K562 (cell line): Measurements from ENCODE around the gene TNF. TPM values are rescaled to one million over a fixed set of nuclear protein-coding genes. Genes with fewer than 3 reads are reported as not detected.

Source experiments
- ERF ChIP-seq: fragments of 450-650 bp; formaldehyde crosslinking; IDR thresholded peaks from 2 replicates; pipeline ENCODE4 v1.4.0; 2020; ENCODE audit warnings: mild to moderate bottlenecking, mixed read lengths
- FOXJ3 ChIP-seq: sonication (generic); formaldehyde crosslinking; IDR thresholded peaks from 2 replicates; pipeline ENCODE4 v1.4.0; 2020; ENCODE audit warnings: mild to moderate bottlenecking, missing genetic modification reagents
- FOXM1 ChIP-seq, 2 experiments: fragments of 450-650 bp in 1 of 2; sonication (generic) in 1 of 2; formaldehyde crosslinking in 1 of 2; IDR thresholded peaks; 2 replicates each; pipeline versions ENCODE4 v1.6.1 to v1.9.0; 2017 to 2022; ENCODE audit warnings: low read depth in 2 of 2, mild to moderate bottlenecking in 2 of 2, missing genetic modification reagents in 1 of 2, moderate library complexity in 1 of 2
- MAFF ChIP-seq: IDR thresholded peaks from 2 replicates; pipeline ENCODE4 v1.6.1; 2012; ENCODE audit warnings: low read length, improper control_type of control experiment
- MYNN ChIP-seq, 2 experiments: sonication (generic); formaldehyde crosslinking in 1 of 2; IDR thresholded peaks; 2 replicates each; pipeline versions ENCODE4 v1.5.0 to v1.6.1; 2016 to 2020; ENCODE audit warnings: antibody characterized with exemption in 1 of 2, missing genetic modification reagents in 1 of 2
- NFIC ChIP-seq: fragments of 450-650 bp; IDR thresholded peaks from 2 replicates; pipeline ENCODE4 v1.6.1; 2017; ENCODE audit warnings: mild to moderate bottlenecking, inconsistent platforms
- POLR2B ChIP-seq: fragments of 450-650 bp; IDR thresholded peaks from 2 replicates; pipeline ENCODE4 v1.6.1; 2018; ENCODE audit warnings: low read depth; ENCODE audit not compliant: partially characterized antibody
- RAD21 ChIP-seq, 2 experiments: fragments of 250-450 bp in 1 of 2; fragments of 450-650 bp in 1 of 2; sonication (Bioruptor Pico) in 1 of 2; formaldehyde crosslinking in 1 of 2; IDR thresholded peaks in 1 of 2; conservative IDR thresholded peaks in 1 of 2; 2 replicates each; pipeline versions ENCODE4 v1.4.0 to v1.8.0; 2020 to 2022; ENCODE audit warnings: mild to moderate bottlenecking in 2 of 2, moderate library complexity in 1 of 2
- SAP30 ChIP-seq: fragments of 200-600 bp; sonication (generic); IDR thresholded peaks from 2 replicates; pipeline ENCODE4 v1.6.1; 2012; ENCODE audit warnings: borderline replicate concordance, low read depth, mild to moderate bottlenecking, moderate library complexity, low read length, control low read depth, inconsistent platforms; ENCODE audit not compliant: insufficient read depth, poor library complexity, severe bottlenecking
- SIN3A ChIP-seq, 2 experiments: fragments of 150-350 bp in 1 of 2; IDR thresholded peaks; 2 replicates each; pipeline ENCODE4 v1.6.1; 2011 to 2016; ENCODE audit warnings: borderline replicate concordance in 2 of 2, low read depth in 2 of 2, low read length in 2 of 2, mild to moderate bottlenecking in 2 of 2, moderate library complexity in 2 of 2; ENCODE audit not compliant: control insufficient read depth in 1 of 2
- SIN3B ChIP-seq: fragments of 450-650 bp; IDR thresholded peaks from 2 replicates; pipeline ENCODE4 v1.6.1; 2017; ENCODE audit warnings: low read depth, mild to moderate bottlenecking, moderate library complexity
- SRSF7 ChIP-seq: fragments of 200-400 bp; formaldehyde crosslinking; optimal IDR thresholded peaks from 2 replicates; pipeline ENCODE3; 2017; ENCODE audit warnings: mild to moderate bottlenecking, low read depth, low read length
- TARDBP ChIP-seq: fragments of 450-650 bp; IDR thresholded peaks from 2 replicates; pipeline ENCODE4 v1.6.1; 2016
- ZNF239 ChIP-seq: fragments of 250-450 bp; sonication (Bioruptor Pico); IDR thresholded peaks from 2 replicates; pipeline ENCODE4 v1.4.0; 2020; ENCODE audit warnings: mild to moderate bottlenecking
- ZNF507 ChIP-seq: conservative IDR thresholded peaks from 2 replicates; pipeline ENCODE4 v1.6.1; 2017; ENCODE audit warnings: missing genetic modification characterization, missing compliant biosample characterization
- polyA plus RNA-seq, 8 experiments: library from polyadenylated mRNA; depleted of rRNA in 4 of 8; stranded (reverse) in 5 of 8; unstranded in 3 of 8; fragments of >200 nt; fragmentation: Nextera tagmentation in 2 of 8; fragmentation: Illumina TruSeq in 1 of 8; extraction: Ambion mirVana in 2 of 8; extraction: Trizol in 1 of 8; gene quantifications; 2 replicates each; pipeline versions ENCODE4 v1.2.1 to v1.2.3, GENCODE V29; 2011 to 2014; ENCODE audit warnings: inconsistent platforms in 1 of 8, missing spikeins in 1 of 8
- total RNA-seq, 7 experiments: library from RNA; depleted of rRNA in 6 of 7; stranded (reverse); fragments of >200 nt in 6 of 7; fragmentation: Illumina TruSeq in 2 of 7; extraction: Trizol in 2 of 7; gene quantifications; 2 replicates each; pipeline versions ENCODE4 v1.2.1 to v1.2.3, GENCODE V29; 2011 to 2021; ENCODE audit warnings: low replicate concordance in 1 of 7
- TF ChIP-seq, protein P1 (sequence below): sonication (generic); formaldehyde crosslinking; IDR thresholded peaks from 2 replicates; pipeline ENCODE4 v1.4.0; 2020; ENCODE audit warnings: mild to moderate bottlenecking, missing genetic modification reagents
- TF ChIP-seq, protein P2 (sequence below): fragments of 250-450 bp; sonication (Bioruptor Pico); IDR thresholded peaks from 2 replicates; pipeline ENCODE4 v1.4.0; 2020; ENCODE audit warnings: mild to moderate bottlenecking
- TF ChIP-seq, protein P3 (sequence below): fragments of 450-650 bp; formaldehyde crosslinking; IDR thresholded peaks from 2 replicates; pipeline ENCODE4 v1.4.0; 2020; ENCODE audit warnings: mild to moderate bottlenecking, mixed read lengths
- TF ChIP-seq, protein P4 (sequence below): IDR thresholded peaks from 2 replicates; pipeline ENCODE4 v1.6.1; 2016; ENCODE audit warnings: missing genetic modification characterization, missing compliant biosample characterization

TNF gene
- total and polyA plus RNA-seq, 9 of the 15 experiments (the other 6 are each of a cell fraction or from before 2014, with no cell fraction given) = 0.08 to 0.40 TPM; not detected in 7

DNA sequence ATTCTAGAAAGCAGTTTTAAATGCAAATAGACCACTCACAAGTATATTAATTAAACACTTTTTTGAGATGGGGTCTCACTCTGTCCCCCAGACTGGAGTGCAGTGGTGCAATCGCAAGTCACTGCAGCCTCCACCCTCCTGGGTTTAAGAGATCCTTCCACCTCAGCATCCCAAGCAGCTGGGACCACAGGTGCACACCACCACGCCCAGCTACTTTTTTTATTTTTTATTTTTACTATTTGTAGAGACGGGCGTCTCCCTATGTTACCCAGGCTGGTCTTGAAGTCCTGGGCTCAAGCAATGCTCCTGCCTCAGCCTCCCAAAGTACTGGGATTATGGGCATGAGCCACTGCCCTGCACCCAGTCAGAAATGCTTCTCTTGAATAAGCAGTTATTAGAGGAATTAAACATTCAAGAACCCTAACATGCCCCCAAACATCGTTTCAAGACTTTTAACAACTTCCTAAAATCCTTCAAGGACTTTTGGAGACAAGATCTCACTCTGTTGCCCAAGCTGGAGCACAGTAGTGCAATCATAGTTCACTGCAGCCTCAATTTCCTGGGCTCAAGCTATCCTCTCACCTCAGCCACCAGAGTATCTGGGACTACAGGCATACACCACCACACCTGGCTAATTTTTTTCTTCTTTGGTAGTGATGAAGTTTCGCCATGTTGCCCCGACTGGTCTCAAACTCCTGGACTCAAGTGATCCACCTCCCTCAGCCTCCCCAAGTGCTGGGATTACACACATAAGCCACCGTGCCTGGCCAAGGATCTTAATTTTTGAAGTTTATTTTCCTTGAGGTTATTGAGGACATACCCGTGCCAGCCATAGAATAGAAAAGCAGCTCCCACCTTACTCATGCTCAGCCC is 43.4 kb upstream of the TNF start (continued):
- no peak for TF ChIP-seq ZNF239 (CRISPR knock-in tag)
- TF ChIP-seq, protein P1, sequence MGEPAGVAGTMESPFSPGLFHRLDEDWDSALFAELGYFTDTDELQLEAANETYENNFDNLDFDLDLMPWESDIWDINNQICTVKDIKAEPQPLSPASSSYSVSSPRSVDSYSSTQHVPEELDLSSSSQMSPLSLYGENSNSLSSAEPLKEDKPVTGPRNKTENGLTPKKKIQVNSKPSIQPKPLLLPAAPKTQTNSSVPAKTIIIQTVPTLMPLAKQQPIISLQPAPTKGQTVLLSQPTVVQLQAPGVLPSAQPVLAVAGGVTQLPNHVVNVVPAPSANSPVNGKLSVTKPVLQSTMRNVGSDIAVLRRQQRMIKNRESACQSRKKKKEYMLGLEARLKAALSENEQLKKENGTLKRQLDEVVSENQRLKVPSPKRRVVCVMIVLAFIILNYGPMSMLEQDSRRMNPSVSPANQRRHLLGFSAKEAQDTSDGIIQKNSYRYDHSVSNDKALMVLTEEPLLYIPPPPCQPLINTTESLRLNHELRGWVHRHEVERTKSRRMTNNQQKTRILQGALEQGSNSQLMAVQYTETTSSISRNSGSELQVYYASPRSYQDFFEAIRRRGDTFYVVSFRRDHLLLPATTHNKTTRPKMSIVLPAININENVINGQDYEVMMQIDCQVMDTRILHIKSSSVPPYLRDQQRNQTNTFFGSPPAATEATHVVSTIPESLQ = no peak
- TF ChIP-seq SRSF7 = no peak
- TF ChIP-seq MAFF = no peak
- TF ChIP-seq RAD21 (CRISPR knock-in tag; conservative IDR thresholded peaks at IDR 0.05 in 1 of 2, IDR thresholded peaks at IDR 0.05 in 1 of 2) = no peak
- TF ChIP-seq ZNF507 = no peak
- TF ChIP-seq, protein P2, sequence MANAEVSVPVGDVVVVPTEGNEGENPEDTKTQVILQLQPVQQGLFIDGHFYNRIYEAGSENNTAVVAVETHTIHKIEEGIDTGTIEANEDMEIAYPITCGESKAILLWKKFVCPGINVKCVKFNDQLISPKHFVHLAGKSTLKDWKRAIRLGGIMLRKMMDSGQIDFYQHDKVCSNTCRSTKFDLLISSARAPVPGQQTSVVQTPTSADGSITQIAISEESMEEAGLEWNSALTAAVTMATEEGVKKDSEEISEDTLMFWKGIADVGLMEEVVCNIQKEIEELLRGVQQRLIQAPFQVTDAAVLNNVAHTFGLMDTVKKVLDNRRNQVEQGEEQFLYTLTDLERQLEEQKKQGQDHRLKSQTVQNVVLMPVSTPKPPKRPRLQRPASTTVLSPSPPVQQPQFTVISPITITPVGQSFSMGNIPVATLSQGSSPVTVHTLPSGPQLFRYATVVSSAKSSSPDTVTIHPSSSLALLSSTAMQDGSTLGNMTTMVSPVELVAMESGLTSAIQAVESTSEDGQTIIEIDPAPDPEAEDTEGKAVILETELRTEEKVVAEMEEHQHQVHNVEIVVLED (CRISPR knock-in tag) = no peak
- TF ChIP-seq SIN3B = no peak
- TF ChIP-seq TARDBP = no peak
- TF ChIP-seq, protein P3, sequence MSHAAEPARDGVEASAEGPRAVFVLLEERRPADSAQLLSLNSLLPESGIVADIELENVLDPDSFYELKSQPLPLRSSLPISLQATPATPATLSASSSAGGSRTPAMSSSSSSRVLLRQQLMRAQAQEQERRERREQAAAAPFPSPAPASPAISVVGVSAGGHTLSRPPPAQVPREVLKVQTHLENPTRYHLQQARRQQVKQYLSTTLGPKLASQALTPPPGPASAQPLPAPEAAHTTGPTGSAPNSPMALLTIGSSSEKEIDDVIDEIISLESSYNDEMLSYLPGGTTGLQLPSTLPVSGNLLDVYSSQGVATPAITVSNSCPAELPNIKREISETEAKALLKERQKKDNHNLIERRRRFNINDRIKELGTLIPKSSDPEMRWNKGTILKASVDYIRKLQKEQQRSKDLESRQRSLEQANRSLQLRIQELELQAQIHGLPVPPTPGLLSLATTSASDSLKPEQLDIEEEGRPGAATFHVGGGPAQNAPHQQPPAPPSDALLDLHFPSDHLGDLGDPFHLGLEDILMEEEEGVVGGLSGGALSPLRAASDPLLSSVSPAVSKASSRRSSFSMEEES = no peak
- TF ChIP-seq, protein P4, sequence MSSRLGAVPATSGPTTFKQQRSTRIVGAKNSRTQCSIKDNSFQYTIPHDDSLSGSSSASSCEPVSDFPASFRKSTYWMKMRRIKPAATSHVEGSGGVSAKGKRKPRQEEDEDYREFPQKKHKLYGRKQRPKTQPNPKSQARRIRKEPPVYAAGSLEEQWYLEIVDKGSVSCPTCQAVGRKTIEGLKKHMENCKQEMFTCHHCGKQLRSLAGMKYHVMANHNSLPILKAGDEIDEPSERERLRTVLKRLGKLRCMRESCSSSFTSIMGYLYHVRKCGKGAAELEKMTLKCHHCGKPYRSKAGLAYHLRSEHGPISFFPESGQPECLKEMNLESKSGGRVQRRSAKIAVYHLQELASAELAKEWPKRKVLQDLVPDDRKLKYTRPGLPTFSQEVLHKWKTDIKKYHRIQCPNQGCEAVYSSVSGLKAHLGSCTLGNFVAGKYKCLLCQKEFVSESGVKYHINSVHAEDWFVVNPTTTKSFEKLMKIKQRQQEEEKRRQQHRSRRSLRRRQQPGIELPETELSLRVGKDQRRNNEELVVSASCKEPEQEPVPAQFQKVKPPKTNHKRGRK = no peak
- 0 out of 2 replicates have a peak, but pooled peaks have one; percentile 34 for TF ChIP-seq MYNN (IDR thresholded peaks at IDR 0.05)
- no peak for TF ChIP-seq MYNN (CRISPR knock-in tag; IDR thresholded peaks at IDR 0.05)
- no peak for TF ChIP-seq FOXM1 (IDR thresholded peaks at IDR 0.05; ENCODE audit: low read depth)
- TF ChIP-seq FOXM1 (CRISPR knock-in tag; IDR thresholded peaks at IDR 0.05; ENCODE audit: low read depth) = 0 out of 2 replicates have a peak, but pooled peaks have one; percentile 33
- TF ChIP-seq SAP30 = no peak
- no peak for TF ChIP-seq NFIC
- TF ChIP-seq SIN3A (IDR thresholded peaks at IDR 0.05; ENCODE audit: borderline replicate concordance in 2 of 2, control insufficient read depth in 1 of 2, low read depth in 2 of 2, low read length in 2 of 2) = no peak
- no peak for TF ChIP-seq ERF (CRISPR knock-in tag)
- peak; percentile 81 for TF ChIP-seq POLR2B
- no peak for TF ChIP-seq FOXJ3
